H7 (cell line): ENCODE data around the gene BRAP. TPM values are rescaled to one million over a fixed set of nuclear protein-coding genes. Genes with fewer than 3 reads are reported as not detected.
A peak's percentile ranks its signal among the peaks of the same experiment; 100 is the strongest.
"Not testable (repeated sequence)": the region's sequence is repeated elsewhere in the genome, so short reads cannot be mapped to it uniquely, and the experiment has no call there.

ENCODE experiments used
- DNase-seq: peaks from one replicate; pipeline ENCODE4 v3.0.0; 2012
- H3K27me3 ChIP-seq: 2 replicates; pipeline ENCODE4 v1.6.0; 2011; ENCODE audit warnings: mild to moderate bottlenecking, low read length; ENCODE audit not compliant: control insufficient read depth, insufficient read depth
- H3K36me3 ChIP-seq: replicated peaks from 2 replicates; pipeline ENCODE4 v1.5.1; 2011; ENCODE audit warnings: low read length; ENCODE audit not compliant: control insufficient read depth, insufficient read depth
- H3K4me3 ChIP-seq: 2 replicates; pipeline ENCODE4 v1.5.1; 2011; ENCODE audit warnings: low read depth, mild to moderate bottlenecking, control low read depth, low read length, moderate library complexity; ENCODE audit not compliant: insufficient read depth
- total RNA-seq: library from RNA; depleted of rRNA; stranded (reverse); fragments of >200 nt; shearing (Covaris generic); gene quantifications from 2 replicates; pipeline ENCODE4 v1.2.3, GENCODE V29; 2014

BRAP gene
- total RNA-seq, 1 experiment from 2014 or later = 15.6 TPM

DNA sequence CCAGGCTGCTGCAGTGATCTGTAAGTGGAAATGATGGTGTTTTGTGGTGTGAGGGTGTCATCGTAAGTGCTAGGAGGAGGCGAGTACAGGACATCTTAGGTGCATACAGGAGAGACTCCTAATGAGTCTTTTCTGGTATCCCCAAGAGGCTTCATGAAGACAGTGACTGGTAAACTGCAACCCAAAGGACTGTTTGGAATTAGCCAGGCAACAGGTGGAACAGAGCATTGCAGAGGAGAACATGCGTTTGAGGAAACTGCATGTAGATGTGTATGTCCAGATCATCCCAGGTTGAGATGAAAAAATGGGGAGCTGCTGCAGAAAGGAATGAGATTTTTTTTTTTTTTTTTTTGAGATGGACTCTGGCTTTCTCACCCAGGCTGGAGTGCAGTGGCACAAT lies 5.5 kb upstream of the BRAP start:
- Histone ChIP-seq H3K27me3 (no peaks in the 10 kb centered on the region), H3K4me3 (no peak overlapping the region), H3K36me3 (peaks cover 13% of the 10 kb centered on the region)
- no peak for DNase-seq

DNA sequence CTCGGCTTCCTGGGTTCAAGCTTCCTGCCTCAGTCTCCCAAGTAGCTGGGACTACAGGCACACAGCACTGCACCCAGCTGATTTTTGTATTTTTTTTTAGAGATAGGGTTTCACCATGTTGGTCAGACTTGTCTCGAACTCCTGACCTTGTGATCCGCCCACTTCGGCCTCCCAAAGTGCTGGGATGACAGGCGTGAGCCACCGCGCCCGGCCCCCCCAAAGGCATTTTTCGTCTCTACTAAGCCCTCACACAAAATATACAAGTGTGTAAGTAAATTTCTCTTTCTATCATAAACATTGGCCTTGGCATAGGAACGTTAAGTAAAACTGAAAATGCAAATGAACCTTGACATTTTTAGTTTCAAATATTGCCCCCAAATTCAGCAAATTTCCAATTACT lies 2.2 kb upstream of the BRAP start:
- Histone ChIP-seq H3K4me3 (no peak overlapping the region), H3K36me3 (peaks cover under 1% of the 10 kb centered on the region; the same call in 1 of the 2 replicates), H3K27me3 (no peaks in the 10 kb centered on the region)
- no peak for DNase-seq

DNA sequence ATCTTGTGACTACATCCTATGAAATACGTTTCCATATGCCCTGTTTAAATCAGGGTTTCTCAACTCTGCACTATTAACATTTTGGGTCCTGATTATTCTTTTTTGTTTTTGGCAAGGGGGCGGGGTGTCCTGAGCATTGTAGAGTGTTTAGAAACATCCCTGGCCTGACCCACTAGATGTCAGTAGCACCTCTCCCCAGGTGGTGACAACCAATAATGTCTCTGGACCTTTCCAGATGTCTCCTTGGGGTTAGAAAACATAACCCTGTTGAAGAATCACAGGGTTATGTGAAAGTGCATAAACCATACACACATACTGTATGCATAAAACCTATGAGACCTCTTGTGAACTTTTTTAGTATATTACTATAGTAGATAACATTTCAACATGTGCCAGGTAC lies 1.5 kb upstream of the BRAP start:
- peak; percentile 31 for DNase-seq
- H3K4me3 ChIP-seq = no peak overlapping the region
- no peaks in the 10 kb centered on the region for H3K27me3 ChIP-seq
- peaks cover 4% of the 10 kb centered on the region for H3K36me3 ChIP-seq

DNA sequence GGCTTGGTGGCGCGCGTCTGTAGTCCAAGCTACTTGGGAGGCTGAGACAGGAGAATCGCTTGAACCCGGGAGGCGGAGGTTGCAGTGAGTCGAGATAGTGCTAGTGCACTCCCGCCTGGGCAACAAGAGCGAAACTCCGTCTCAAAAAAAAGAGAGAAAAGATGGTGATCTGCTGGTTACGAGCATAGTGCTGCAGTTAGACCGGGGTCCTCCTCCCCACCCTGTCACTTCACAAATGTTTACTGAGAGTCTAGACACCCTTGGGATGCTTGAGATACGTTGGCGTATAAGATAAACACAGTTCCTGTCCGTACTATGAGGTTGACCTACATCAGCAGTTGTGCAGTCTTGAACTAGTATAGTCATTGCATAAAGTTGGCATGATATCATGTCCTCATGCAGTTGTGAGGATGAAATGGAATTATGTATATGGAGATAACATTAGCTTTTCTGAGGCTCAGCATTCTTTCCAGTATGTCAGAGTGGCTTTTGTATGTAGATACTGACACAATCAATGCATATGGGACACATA lies 884 bp upstream of the BRAP start:
- DNase-seq = no peak
- no peaks in the 10 kb centered on the region for H3K27me3 ChIP-seq
- H3K4me3 ChIP-seq = peak overlapping the region; percentile 97
- H3K36me3 ChIP-seq = peaks cover 8% of the 10 kb centered on the region

DNA sequence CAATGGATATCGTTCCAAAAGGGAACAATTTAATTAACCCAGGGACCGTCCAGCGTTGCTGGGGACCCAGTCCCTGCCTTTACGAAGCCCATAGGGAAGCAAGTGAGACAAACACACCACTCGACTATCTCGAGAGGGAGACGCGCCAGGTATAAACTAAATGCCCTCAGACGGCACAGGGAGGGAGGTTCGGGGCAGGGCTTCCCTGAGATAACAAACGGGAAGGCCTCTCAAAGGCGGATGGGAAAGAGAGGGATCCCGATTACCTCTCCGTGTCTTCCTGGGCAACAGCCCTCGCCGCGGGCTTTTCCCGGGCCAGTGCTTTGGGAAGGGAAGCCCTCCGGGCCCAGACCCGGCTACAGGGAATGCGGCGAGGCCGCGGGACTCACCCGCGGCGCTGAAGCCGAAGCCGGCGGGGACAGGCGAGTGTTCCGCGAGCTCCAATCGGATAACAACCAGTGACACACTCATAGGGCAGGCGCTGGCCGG lies 390 bp downstream of the BRAP start:
- DNase-seq = no peak
- peak overlapping the region; percentile 97 for H3K4me3 ChIP-seq
- peaks cover 14% of the 10 kb centered on the region for H3K36me3 ChIP-seq
- H3K27me3 ChIP-seq = no peaks in the 10 kb centered on the region

DNA sequence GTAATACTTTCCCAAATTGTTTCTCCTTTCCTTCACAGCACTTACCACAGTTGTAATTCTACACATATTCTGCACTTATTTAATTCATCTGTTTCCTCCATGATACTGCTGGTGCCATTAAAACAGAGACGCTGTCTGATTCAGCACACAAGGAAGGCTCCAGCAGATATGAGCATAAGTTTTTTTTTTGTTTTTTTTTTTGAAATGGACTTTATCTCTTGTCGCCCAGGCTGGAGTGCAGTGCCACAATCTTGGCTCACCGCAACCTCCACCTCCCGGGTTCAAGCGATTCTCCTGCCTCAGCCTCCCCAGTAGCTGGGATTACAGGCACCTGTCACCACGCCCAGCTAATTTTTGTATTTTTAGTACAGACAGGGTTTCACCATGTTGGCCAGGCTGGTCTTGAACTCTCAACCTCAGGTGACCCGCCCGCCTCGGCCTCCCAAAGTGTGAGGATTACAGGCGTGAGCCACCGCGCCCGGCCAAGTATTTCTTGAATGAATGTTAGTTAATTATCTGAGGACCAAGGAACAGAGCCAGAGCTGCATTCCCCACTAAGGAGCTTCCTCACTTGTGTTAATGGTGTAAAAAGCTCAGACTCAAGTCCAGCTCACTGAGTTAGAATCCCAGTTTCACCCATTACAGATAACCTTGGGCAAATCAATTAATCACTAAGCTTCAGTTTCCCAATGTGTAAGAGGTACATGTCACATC lies 1.1 kb downstream of the BRAP start:
- not testable (repeated sequence) for DNase-seq, H3K27me3 ChIP-seq
- Histone ChIP-seq H3K4me3 (peak overlapping the region; percentile 97), H3K36me3 (peaks cover 15% of the 10 kb centered on the region)

DNA sequence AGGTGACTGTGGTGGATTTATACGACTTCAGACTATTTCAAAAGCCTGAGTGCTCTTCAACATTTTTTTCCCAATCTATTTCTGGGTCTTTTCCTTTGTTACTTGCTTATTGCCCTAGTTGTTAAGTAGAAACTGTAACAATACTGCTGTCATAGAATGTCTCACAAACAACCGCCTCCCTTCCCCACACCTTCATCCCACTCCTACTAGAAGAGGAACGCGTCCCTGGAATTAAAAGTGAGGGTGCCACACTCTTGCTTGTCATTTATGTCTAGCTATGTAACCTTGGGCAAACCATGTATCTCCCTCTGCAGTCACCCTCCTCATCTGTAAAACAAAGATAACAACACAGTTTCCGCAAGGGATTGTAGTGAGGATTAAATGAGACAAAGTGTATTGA lies 8.6 kb downstream of the BRAP start:
- H3K36me3 ChIP-seq = peaks cover 19% of the 10 kb centered on the region

DNA sequence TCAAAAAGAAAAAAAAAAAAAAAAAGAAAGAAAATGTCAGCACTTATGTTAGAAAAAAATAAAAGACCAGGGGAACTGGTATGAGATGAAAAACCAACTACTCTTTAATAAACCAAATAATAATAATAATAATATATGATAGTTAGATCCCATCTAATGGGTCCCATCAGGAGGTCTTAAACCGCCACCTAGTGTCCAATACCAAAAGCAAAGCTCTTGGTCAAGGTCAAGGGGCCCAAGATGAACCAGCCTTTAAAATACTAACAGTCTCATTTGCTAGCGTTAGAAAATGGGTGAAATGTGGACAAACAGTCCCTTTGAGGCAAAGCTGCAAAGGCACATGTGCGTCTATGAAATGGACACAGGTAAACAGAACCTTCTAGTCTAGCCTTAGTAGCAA lies 12.3 kb downstream of the BRAP start:
- peak; percentile 41 for DNase-seq
- Histone ChIP-seq H3K36me3 (peaks cover 14% of the 10 kb centered on the region), H3K4me3 (no peak overlapping the region), H3K27me3 (no peaks in the 10 kb centered on the region)

More for the DNA sequence above, 8.6 kb downstream of the BRAP start:
- no peaks in the 10 kb centered on the region for H3K27me3 ChIP-seq
- H3K4me3 ChIP-seq = no peak overlapping the region
- DNase-seq = no peak

DNA sequence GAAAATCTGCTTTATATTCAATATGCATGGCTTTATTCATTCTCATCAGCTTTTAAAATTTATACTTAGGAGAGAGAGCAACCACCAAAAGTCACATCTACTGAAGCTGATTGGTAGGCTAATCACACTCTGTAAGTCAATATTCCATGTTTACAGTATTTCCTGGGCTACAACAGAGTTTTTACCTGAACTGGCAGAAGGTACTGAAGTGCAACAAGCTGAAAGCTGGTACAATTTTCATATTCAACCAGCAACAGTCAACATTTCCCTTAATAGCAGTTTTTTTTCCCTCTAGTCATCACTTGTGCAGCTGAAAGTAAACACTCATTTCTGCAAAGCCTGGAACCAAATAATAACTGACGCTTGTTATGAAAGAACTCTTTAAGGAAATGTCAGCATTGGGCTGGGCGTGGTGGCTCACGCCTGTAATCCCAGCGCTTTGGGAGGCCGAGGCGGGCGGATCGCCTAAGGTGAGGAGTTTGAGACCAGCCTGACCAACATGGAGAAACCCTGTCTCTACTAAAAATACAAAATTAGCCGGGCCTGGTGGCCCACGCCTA lies 12.9 kb downstream of the BRAP start:
- H3K4me3 ChIP-seq = no peak overlapping the region
- no peaks in the 10 kb centered on the region for H3K27me3 ChIP-seq
- peaks cover 14% of the 10 kb centered on the region for H3K36me3 ChIP-seq
- no peak for DNase-seq

DNA sequence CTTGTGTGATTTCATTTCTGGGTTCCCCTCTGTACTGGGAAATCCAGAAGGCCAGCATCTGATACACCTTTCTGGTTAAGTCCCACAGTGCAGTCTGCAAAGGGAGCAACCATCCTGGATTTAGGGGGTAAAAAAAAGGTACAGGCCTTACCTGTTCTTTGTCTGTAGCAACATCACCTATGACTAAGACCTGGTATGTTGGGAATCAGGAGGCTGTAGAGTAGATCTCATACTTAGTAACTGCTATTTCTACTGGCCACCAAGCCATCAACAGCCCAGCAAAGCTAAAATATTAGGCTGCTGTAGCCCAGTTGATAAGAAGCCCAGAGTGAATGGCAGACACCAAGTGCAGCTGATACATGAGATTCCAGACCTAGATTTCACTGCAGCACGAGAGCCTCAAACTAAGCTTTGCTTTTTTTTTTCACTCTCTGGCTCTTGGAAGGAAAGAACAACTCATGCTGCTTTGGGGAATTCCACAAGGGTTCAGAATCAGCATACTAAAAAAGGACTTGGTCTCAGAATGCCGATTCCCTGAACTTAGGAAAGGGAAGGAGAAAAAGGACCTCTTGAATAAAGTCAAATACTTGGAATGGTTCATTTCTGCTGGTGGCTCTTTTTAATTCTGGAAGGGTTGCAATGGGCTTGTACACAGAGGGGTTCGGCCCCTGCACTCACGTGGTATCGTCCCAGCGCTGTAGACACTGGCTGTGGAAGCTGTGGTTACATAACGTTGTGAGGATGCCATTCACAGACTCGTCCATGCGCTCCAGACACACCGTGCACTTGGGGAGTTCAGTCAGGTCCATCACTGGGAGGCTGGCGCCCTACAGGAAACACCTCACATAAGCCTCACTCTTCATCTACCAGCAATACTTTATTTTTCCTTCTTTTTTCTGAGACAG lies 20.5 kb downstream of the BRAP start:
- Histone ChIP-seq H3K36me3 (peaks cover 14% of the 10 kb centered on the region), H3K27me3 (no peaks in the 10 kb centered on the region), H3K4me3 (no peak overlapping the region)
- DNase-seq = no peak

DNA sequence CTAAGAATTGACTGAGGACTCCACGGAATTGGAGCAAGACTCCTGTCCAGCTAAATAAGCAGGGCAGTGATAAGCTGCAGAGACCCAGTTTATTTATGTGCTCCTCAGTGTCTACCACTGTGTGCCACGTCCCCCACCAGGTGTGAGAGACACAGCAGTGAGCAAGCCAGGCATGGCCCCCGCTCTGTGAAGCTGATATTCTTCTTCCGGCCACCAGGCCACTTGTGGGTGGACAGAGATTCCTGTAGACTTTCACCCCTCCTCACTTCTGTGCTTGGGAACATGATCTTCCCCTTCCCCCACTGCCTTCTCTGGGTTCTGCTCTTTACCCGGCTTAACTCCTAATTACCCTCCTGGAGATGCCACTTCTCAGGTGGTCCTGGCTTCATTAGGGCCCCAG lies 21.3 kb downstream of the BRAP start:
- H3K27me3 ChIP-seq = no peaks in the 10 kb centered on the region
- peak; percentile 24 for DNase-seq
- no peak overlapping the region for H3K4me3 ChIP-seq
- H3K36me3 ChIP-seq = peaks cover 11% of the 10 kb centered on the region

DNA sequence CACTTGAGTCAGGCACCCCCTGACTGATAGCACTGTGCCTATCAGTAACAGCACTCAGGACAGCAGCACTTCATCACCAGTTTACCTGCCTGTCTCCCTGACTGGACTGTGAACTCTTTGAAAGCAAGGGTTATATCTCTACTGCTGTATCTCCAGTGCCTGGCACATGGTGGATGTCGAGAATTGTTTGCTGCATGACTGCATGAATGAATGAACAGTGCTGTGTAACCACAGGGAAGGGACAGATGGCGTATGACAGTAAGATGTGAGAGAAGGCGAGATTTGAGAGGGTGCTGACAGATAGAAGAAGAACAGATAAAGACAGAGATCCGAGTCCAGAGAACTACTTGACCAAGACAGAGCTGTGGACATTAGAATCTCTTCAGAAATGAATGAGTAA lies 29.7 kb downstream of the BRAP start:
- H3K27me3 ChIP-seq = no peaks in the 10 kb centered on the region
- no peak for DNase-seq
- peaks cover 13% of the 10 kb centered on the region for H3K36me3 ChIP-seq
- no peak overlapping the region for H3K4me3 ChIP-seq

DNA sequence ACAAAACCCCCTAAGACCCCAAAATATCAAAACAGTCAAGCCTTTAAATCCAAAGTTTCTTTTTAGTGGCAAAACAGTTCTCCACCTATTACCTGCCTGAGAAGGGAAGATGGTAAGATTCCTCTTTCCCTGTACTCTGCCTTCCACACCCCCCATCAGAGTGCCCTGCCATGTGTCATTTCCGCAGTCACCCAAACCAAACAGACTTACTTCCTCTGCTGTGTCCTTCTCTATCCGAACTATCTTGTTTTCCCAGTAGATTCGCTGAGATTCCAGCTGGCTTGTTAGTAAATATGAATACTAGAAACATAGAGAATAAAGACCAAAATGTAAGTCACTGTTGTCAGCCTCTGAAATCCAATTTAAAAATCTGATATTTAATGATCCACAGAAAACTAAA lies 30.4 kb downstream of the BRAP start:
- Histone ChIP-seq H3K27me3 (no peaks in the 10 kb centered on the region), H3K36me3 (peaks cover 15% of the 10 kb centered on the region), H3K4me3 (no peak overlapping the region)
- no peak for DNase-seq

DNA sequence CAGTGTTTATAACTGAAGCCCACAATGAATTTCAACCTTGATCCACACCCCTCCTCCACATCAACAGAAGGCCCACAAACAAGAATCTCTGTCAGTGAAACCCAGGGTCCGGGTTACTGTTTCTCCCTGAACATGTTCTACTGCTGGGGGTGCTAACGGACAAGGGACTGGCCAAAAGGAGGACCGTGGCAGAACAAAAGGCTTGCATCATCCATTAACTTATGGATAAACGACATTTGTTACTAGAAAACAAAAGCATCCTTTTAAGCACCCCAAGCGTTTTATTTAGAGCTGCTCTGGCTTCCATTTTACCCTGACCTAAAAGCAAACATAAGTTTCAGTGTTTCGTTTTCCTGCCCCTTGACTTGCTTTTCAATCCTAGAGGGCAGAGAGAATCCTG lies 32.2 kb downstream of the BRAP start:
- Histone ChIP-seq H3K4me3 (no peak overlapping the region), H3K27me3 (no peaks in the 10 kb centered on the region), H3K36me3 (peaks cover 20% of the 10 kb centered on the region)
- DNase-seq = no peak
